LHCN-M2 (cell line): ENCODE measurements around the gene TNFSF13B. TPM values are rescaled to one million over a fixed set of nuclear protein-coding genes. Genes with fewer than 3 reads are reported as not detected.
"Not testable (repeated sequence)": the region's sequence is repeated elsewhere in the genome, so short reads cannot be mapped to it uniquely, and the experiment has no call there.

Experiments used
- DNase-seq: peaks from one replicate; pipeline ENCODE4 v3.0.0-alpha.2; 2012; ENCODE audit warnings: low read depth
- total RNA-seq: library from RNA; depleted of rRNA; stranded (reverse); fragments of >200 nt; gene quantifications from 2 replicates; pipeline ENCODE4 v1.2.3, GENCODE V29; 2014

Gene TNFSF13B
- total RNA-seq, 1 experiment from 2014 or later, result 4.4 TPM

DNA sequence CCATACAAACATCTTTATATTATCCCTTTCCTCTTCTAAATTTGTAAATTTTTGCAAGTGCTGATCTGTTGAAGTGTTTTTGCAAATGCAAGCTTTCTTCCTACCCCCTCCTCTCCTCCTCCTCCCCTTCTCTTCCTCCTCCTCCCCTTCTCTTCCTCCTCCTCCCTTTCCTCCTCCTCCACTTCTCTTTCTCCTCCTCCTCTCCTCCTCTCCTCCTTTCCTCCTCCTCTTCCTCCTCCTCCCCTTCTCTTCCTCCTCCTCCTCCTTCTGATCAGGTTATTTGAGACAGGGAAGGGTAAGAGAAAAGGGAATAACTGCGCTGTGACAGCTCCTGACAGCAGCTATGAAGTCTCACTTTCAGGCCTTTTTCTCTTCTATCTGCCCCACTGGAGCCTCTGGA is 8.9 kb downstream of the TNFSF13B start:
- DNase-seq, result no peak

DNA sequence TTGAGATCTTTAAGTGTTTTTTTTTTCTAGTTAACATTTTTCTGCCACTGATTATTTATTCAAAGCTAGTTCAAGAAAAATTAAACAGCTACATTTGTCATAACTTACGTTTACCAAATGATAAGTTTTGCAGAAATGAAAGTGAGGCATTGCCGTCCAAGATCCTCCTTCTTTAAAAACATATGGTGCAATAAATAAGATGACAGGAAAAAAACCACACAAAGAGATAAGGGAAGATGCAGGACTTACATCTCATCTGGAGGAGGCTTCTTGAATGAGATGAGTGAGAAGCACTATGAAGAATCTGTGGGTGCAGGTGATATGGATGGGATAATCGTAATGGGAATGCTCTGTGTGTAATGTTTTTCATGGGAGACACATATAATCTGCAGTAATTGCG is 12.4 kb downstream of the TNFSF13B start:
- no peak for DNase-seq

DNA sequence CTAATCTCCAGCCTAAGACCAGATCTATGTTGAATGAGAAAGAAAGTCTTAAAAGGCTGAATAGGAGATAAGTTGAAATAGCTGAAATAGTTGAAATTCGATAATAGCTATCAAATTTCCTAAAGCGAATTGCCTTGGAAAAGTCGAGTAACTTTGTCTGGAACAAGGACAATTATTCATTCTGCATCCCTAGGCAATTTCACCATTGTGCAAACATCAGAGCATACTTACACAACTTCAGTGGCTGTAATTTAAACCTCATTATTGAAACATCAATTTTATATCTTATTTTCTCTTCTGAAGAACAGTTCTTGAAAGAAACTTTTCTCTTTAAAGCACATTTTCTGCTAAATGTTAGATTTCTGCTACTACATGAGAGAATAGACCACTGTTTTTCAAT is 13.6 kb downstream of the TNFSF13B start:
- no peak for DNase-seq

DNA sequence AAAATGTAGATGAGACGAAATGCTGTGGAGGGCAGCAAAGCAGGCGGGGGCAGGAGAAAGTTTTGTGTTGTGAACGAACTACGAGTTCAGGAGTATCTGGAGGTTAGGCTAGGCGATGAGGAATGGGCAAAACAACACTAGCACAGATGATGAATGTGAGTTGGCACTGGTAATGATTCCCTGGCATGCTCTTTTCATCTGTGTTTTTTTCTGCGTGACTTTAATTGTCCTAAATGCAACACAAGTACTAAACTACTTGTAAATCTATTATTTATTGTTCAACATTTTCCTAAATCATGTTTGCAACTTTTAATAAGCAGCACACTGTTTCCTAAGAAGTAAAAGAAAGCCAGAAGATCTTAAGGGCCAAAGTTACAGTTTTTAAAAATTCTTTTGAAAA is 19.2 kb downstream of the TNFSF13B start:
- DNase-seq, result no peak

DNA sequence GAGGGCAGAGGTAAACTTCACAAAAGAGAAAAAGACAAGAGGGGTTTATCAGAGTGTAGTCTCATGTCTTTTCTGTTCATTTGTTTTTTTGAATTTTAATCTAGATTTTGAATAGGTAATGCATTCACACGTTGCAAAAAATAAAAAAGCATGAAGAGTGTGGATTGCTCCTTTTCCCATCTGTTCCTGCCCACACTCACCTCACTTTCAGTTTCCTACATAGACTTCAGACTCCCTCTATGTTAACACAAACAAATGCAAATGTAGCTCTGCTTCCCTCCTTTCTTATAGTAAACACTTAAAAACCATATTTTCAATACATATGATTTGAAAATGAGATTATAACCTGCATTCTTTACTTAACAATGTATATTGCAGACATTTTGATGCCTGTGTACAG is 20.3 kb downstream of the TNFSF13B start:
- DNase-seq, result no peak

DNA sequence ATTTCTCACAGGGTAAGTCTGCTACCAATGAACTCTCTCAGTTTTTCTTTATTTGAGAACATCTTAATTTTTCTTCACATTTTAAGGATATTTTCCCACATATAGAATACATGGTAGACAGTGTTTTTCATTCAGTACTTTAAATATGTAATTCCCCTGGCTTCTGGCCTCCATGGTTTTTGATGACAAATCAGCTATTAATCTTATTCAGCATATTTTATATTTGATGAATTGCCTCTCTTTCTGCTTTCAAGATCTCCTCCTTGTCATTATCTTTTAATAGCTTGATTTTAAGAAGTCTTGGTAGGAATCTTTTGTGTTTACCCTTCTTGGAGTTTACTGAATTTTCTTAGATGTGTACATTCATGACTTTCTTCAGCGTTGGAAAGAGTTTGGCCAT is 27.6 kb downstream of the TNFSF13B start:
- no peak for DNase-seq

DNA sequence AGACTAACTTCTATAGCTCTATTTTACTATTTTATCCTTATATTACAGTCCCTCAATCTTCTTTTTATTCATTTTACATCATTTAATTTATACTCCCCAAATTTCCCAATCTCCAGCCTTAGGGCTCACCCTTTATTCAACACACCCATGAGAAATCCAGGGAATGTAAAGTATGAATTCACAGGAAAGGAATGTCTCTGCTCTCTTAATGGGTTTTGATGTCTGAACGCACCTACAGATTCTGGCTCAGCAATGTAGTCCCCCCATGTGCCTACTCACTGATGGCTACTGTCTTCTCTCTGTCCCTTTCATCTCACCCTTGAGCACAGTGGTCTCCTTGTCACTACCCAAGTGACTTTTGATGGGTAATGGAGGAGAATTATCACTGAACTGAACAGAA is 32.8 kb downstream of the TNFSF13B start:
- DNase-seq, result no peak

DNA sequence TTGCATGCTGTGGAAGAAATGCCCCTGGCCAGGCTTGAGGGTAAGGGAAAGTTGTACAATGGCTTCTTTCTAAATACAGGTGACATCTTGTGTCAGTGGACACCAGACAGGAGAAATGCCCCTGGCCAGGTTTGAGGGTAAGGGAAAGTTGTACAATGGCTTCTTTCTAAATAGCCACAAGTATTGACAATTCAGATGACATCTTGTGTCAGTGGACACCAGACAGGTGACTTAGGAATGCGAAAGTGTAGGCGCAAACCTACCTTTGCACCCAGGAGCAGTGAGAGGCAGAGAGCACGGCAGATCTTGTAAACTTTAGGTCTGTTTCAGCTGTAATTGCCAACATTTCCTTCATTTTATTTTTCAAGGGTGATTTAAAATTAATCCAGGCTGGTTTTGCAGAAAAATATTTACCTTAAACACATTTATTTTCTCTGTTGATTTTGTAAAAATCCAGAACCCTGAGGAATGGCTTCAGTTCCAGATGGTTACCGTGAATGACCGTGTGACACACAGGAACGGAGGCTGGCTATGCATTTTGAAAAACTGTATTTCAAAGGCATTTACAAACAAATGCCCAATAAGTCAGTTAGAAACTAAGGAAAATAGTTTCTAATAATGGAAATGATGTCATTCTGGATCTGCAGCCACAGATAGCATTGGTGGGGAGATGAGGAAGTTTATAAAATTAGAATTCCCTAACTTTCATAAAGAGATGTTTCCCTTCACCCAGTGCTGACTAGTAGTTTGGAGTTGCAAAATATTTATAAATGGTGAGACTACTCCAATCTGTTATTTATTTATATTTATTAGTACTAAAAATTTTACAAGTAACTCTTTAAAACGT is 34.9 kb downstream of the TNFSF13B start:
- DNase-seq, result no peak

DNA sequence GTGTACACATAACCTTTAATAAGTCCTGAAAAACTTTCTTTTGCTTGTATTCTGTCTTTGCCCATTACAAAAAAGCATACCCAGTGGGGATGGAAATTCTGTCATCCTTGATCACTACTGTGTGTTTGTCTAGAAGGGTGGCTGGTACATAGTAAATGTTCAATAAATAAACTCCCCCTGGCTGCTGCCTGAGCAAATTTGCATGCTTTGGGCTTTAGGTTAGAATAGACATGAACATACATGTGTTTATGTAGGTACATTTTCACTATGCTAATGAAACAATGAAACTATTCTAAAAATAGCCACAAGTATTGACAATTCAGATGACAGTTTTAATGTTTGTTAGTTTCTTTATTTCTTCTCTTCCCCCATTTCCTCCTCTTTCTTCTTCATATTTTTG is 36.1 kb downstream of the TNFSF13B start:
- DNase-seq, result no peak

DNA sequence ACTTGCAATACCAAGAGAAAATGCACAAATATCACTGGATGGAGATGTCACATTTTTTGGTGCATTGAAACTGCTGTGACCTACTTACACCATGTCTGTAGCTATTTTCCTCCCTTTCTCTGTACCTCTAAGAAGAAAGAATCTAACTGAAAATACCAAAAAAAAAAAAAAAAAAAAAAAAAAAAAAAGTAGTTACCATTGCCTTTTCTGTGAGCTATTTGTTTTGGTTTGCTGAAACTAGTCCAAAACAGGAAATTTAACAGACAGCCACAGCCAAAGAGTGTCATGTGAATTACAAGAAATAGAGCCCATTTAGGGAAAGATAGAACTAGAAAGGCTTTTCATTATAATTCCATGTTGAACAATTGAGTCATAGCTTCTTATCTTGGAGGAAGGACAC is 37.3 kb downstream of the TNFSF13B start:
- DNase-seq, result no peak

DNA sequence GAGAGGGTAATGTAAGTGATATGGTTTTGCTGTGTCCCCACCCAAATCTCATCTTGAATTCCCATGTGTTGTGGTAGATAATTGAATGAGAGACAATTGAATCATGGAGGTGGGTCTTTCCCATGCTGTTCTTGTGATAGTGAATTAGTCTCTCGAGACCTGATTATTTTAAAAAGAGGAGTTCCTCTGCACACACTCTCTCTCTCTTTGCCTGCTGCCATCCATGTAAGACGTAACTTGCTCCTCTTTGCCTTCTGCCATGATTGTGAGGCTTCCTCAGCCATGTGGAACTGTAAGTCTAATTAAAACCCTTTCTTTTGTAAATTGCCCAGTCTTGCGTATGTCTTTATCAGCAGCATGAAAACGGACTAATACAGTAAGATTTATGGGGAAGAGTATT is 42.1 kb downstream of the TNFSF13B start:
- not testable (repeated sequence) for DNase-seq

DNA sequence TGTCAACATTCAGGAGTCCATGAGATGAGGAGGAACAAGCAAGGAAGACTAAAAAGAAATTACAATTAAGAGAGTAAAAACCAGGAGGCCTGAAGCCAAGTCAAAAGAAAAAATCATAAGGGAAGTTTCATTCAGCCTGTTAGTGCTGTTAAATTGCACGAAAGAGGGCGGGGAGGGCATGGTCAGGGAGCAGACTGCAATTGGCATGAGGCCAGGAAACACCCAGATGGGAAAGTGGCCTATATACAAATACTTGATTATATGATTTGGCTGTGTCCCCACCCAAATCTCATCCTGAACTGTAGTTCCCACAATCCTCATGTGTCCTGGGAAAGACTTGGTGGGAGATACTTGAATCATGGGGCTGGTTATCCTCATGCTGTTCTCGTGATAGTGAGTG is 43.9 kb downstream of the TNFSF13B start:
- DNase-seq, result no peak

DNA sequence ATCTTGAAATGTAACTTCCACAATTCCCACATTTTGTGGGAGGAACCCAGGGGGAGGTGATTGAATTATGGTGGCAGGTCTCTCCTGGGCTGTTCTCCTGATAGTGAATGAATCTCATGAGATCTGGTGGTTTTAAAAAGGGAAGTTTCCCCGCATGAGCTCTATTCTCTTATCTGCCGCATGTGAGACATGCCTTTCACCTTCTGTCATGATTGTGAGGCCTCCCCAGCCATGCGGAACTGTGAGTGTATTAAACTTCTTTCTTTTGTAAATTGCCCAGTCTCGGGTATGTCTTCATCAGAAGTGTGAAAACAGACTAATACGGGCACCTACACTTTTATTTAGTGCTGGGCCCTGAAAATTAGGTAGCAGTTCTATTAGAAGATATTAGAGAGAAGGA is 45.8 kb downstream of the TNFSF13B start:
- no peak for DNase-seq

DNA sequence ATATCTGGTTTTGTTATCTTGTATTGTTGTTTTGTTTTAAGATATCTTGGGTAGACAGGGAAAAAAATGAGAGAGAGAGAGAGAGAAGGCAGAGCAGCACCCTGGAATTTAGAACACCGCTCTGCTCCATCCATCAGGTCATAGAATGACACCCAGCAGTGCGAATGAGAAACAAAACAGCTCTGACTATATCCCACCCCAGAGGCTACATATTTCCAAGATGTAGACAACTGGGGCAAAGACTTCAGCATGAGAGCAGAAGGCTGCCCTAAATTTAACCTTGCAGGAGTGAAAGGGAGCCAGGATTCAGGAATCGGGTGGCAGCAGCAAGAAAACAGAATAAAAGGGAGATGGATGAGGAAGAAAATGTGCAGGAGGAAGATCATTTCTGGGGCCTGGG is 46.5 kb downstream of the TNFSF13B start:
- no peak for DNase-seq

DNA sequence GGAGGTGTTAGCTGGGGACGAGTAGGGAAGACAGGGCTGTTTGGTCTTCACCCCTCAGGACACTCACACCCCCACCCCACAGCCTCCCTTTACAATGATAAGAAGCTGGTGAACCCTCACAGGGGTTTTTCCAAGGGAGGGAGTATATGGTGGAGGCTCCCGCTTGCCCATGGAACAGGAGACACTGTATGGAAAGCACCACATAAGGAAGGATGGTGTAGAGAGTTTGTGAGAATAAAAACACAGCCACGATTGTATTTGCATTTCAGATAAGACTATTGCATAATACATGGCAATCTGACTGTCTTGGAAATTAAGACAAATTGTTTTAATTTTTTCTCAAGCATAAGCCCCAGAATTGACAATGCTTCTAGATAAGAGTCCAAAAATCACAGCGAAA is 46.9 kb downstream of the TNFSF13B start:
- DNase-seq, result no peak

DNA sequence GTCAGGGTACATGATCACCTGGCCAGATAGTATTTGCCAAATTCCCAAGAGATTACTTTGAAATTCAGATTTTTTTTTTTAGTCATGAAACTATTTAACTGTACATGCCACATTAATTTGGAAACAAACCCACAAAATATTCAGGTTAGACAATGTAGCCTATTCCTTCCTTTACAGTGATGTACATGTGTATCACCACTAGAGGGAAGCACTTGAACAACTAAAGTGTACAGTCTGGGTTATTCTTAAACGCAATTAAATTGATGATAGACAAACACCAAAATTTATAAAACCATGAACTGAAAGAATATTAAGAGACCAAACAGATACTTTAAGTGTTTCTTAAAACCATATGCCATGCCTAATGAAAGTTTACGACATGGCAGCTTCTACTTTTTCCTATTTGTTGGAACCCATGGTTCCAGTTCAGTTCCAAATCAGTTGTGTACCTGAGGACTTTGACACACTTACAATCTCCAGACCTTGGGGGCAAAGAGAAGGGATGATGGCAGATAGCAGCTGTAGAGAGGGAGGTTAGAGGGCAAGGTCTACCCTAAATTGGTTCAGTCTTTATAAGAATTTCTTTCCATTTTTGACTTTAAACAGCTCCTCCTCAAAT is 52.8 kb downstream of the TNFSF13B start:
- peak; percentile 37 for DNase-seq

DNA sequence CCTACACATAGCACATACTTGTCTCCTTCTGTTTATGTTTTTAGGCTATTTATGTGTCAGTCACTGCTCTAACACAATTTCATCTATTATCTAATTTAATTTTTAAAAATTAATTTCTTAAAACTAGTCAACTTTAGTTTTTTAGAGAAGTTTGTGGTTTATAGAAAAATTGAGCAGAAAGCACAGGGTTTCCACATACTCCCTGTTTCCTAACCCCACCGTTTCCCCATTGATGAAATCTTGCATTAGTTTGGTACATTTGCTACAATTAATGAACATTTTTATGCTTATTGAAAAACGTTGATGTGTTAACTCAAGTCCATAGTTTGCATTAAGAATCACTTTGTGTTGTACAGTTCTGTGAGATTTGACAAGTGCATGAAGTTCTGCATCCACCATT is 53.5 kb downstream of the TNFSF13B start:
- no peak for DNase-seq

DNA sequence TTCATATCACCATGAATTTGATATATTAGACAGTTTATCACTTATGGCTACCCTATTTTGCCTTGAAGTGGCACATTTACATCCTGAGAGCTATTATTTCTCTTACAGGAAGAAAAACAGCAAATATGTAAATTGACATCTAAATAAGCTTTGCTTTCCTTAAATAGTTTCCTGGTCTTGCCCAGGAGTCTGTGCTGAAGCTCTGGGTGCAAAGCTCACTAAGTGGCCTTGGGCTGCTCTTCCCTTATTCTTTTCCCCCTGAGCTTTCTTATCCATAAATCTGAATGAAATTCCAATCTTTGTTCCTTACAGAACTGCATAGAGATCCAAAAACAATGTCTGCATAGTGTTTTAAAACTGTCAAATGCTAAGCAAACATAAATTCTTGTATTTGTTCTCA is 56.3 kb downstream of the TNFSF13B start:
- no peak for DNase-seq

DNA sequence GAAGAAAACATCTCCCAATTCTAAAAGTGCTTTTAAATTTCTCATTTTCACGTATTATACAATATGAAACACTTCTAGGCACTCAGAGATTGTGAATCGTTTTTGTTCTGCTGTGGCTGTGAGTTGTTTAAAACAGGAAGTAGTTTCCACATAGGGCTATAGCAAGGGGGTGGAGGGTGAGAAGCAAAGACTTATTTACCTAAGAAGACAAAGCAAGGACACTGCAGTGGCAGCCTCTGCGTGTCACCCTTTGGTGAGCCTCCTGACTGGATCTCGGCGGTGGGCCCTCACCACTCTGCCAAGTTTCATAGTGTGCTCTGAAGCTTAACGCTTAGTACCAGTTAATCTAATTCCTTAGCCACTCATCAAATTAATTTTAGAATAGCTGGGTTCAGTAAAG is 56.8 kb downstream of the TNFSF13B start:
- DNase-seq, result no peak

DNA sequence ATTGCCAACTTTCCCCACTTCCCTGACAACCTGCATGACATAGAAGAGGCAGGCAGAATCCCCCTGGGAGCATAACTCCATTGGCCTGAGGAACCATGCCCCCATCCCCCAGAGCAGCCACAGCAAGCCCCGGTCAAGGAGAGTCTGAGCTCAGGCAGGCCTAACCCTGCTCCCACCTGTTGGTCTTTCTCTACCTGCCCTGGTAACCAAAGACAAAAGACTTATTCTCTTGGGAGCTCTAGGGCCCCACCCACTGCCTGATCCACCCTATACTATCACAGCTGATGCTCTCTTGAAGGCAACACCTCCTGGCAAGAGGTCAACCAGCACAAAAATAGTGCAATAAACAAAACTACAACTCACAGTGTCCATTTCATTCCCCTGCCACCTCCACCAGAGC is 59.3 kb downstream of the TNFSF13B start:
- no peak for DNase-seq

DNA sequence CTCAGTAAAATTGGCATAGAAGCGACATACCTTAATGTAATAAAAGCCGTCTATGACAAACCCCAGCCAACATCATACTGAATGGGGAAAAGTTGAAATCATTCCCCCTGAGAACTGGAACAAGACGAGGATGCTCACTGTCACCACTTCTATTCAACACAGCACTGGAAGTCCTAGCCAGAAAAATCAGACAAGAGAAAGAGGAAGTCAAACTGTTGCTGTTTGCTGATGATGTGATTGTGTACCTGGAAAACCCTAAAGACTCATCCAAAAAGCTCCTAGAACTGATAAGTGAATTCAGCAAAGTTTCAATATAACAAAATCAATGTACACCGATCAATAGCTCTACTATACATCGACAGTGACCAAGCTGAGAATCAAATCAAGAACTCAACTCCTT is 63.3 kb downstream of the TNFSF13B start:
- DNase-seq, result no peak

DNA sequence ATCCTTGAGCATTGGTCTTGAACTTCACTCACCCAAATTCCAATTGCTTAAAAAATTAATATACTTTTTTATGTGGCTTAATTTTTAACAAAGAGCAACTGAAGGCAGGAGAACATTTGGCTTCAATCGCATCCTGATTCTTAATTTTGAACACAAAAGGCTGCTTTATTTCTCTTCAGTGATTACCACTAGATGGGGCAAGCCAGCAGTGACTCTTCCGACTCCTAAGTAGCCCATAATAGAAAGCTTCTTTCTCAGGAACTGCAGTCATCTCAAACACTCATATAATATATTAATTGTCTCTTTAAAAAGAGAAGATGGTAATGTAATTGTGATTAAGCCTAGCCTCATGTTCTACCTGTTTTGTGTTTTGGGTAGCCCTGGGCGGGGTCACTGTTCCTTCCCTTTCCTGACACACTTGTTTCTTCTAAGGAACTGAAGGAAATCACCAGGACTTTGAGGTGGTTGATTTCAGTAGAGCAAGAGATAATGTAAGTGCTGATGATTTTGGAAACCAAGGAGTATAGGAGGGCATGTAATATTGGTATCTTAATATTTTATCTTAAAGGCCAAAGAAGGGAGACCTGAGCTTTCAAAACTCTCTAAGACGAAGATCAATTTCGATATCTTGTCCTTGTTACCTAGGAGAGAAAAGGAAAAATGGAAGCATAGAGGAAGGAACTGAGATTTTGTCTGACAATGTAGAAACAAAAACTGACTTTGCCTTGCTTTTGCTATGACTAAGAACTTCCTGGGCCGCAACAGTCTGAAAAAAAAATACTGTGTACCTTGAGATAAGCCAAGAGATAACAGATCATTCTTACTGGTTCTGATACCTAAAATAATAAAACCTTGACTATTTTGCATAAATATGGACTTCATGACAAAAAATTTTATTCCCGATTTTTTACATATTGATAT is 73.1 kb downstream of the TNFSF13B start:
- DNase-seq, result peak; percentile 2
